D341Med (cell line): ENCODE measurements around the gene SMTN.
A peak's percentile ranks its signal among the peaks of the same experiment; 100 is the strongest.

Experiments
- DNase-seq: peaks from one replicate; pipeline ENCODE4 v3.0.0; 2012; ENCODE audit warnings: low spot score

The SMTN gene

GRCh38 chr22:31127181-31127772 is 46.2 kb downstream of the SMTN start:
- DNase-seq: no peak

- DNase-seq: no peak
These were observed 47.0 kb downstream of the SMTN start for GRCh38 chr22:31128156-31128555.

GRCh38 chr22:31130873-31131272 is 49.8 kb downstream of the SMTN start:
- no peak for DNase-seq

GRCh38 chr22:31133911-31134310 is 52.8 kb downstream of the SMTN start:
- peak; percentile 28 for DNase-seq

GRCh38 chr22:31134688-31135087 is 53.6 kb downstream of the SMTN start:
- DNase-seq: no peak

GRCh38 chr22:31135706-31136105 is 54.6 kb downstream of the SMTN start:
- peak; percentile 15 for DNase-seq

GRCh38 chr22:31136155-31136554 is 55.0 kb downstream of the SMTN start:
- no peak for DNase-seq

- DNase-seq: no peak
These were observed 55.6 kb downstream of the SMTN start for GRCh38 chr22:31136711-31137110.

- DNase-seq: no peak
These were observed 56.6 kb downstream of the SMTN start for GRCh38 chr22:31137721-31138120.

GRCh38 chr22:31138126-31138525 is 57.0 kb downstream of the SMTN start:
- DNase-seq: no peak

- no peak for DNase-seq
These were observed 57.9 kb downstream of the SMTN start for GRCh38 chr22:31139066-31139465.

GRCh38 chr22:31139866-31140716 is 59.0 kb downstream of the SMTN start, which contains the start of gene PLA2G3:
PLA2G3 (minus strand) TSS chr22:31140508; CDS start chr22:31140354, 154 bp downstream.
- DNase-seq: peak; percentile 58

GRCh38 chr22:31140746-31141145 is 59.6 kb downstream of the SMTN start:
- peak; percentile 35 for DNase-seq

GRCh38 chr22:31141551-31141950 is 60.4 kb downstream of the SMTN start:
- peak; percentile 18 for DNase-seq

- peak; percentile 4 for DNase-seq
These were observed 61.2 kb downstream of the SMTN start for GRCh38 chr22:31142285-31142684.

GRCh38 chr22:31143038-31143437 is 61.9 kb downstream of the SMTN start:
- DNase-seq: no peak

GRCh38 chr22:31143537-31143936 is 62.4 kb downstream of the SMTN start:
- DNase-seq: no peak

GRCh38 chr22:31144223-31144622 is 63.1 kb downstream of the SMTN start:
- no peak for DNase-seq

- DNase-seq: peak; percentile 28
These were observed 67.4 kb downstream of the SMTN start for GRCh38 chr22:31148488-31148887.

GRCh38 chr22:31148953-31149627 is 68.0 kb downstream of the SMTN start:
- DNase-seq: peak; percentile 88

GRCh38 chr22:31150615-31151014 is 69.5 kb downstream of the SMTN start:
- DNase-seq: peak; percentile 40

GRCh38 chr22:31151872-31152271 is 70.8 kb downstream of the SMTN start:
- no peak for DNase-seq

GRCh38 chr22:31153357-31153756 is 72.2 kb downstream of the SMTN start:
- DNase-seq: no peak
